ENCODE data around the gene C6orf163.
"Not testable (repeated sequence)": the region's sequence is repeated elsewhere in the genome, so short reads cannot be mapped to it uniquely, and the experiment has no call there.

Gene C6orf163

DNA sequence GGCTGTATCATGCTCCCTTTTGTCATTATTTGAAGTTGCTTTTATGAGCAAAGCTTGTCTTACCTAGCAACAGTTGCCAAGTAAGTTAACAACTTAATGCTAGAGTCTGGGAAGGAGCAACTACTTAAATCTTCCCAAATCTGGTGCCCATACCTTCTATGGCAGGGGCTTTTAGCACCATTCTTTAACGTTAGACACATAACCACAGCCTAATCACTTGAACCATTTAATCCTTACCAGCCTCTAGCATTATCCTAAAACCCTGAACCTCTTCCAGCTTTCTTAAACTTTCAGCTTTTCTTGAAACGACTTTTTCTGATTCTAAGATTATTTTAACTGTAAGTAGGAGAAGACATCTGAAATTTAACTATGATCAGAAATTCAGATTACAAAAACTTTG lies at the start of gene C6orf163:
Gene C6orf163 (plus strand): TSS at position 83 of the 400 bp plus-strand sequence. CDS start 287 bp downstream, at position 370.
- no peak for DNase-seq

DNA sequence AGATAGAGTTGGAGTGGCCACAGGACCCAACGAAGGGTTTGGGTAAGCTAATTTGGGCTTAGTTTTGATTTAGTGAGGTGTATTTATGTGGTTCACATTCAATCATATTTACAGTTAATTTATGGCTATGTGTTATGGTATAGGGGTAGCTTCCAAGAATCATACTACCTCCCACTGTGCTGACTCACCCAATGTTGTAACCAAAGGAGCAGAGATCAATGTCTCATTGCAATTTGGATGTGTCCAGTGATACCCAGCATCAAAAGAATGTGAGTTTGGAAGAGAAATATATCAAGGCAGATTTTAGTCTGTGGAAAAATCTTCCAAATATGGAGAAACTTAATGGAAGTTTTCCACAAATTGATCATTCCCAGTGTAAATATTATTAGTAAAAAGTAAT lies 47.5 kb upstream of the C6orf163 start:
- DNase-seq: no peak

DNA sequence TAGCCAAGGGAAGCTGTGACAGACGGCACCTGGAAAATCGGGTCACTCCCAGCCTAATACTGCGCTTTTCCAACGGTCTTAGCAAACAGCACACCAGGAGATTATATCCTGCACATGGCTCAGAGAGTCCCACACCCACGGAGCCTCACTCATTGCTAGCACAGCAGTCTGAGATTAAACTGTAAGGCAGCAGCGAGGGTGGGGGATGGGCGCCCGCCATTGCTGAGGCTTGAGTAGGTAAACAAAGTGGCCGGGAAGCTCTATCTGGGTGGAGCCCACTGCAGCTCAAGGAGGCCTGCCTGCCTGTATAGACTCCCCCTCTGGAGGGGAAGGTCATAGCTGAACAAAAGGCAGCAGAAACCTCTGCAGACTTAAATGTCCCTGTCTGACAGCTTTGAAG lies 43.3 kb upstream of the C6orf163 start:
- not testable (repeated sequence) for DNase-seq

DNA sequence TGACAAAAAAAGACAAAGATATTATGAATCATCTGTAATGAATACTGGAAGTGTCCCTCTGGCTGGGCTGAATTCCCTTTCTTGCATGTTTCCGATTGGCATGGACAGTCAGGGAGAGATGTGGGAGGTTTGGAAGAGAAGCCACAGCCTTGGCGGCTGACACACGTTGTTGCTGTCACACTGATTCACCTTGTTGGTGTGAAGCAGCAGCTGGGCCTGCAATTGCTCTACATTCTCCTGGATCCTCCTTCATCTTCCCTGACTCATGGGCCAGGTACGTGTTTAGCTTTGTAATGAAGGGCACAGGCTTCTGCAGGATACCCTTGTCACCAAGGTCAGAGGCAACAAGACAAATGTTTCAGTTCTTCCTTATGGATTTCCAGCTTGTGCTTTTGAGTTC lies 35.6 kb upstream of the C6orf163 start:
- DNase-seq: no peak

DNA sequence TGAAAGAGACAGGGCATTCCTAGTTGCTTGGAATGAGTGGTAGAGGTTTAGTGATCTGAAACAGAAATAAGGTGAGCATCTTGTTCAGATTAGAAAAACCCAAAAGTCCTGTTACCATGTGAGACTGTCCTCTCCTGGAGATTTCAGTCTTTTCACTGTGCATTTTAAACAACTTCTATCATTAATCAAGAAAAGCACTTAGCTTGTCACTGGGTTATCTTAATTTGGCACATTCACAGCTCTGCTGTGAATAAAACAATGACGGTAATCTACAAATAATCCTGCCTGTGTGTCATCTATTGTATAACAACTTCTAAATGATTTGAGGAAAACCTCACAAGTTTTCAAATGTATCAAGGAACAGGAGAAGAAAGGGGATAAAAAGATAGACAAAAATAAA lies 31.8 kb upstream of the C6orf163 start:
- DNase-seq: no peak

DNA sequence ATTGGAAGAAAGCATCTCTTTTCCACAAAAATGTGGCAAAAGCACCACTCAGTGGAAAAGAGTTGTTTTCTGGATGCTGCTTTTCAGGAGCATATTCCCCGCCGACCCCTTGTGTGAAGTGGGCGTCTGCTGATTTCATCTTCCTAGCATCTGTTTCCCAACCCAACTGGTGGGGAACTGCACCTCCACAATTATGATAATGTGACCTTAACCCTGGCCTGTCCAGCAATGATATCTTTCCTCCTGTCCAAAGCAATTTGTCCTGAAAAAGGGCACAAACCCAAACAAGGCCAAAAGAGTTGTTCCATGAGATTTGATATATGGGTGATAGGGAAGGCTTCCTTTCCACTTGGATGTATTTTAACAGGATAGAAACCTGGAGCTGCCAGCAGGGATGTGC lies 29.5 kb upstream of the C6orf163 start:
- no peak for DNase-seq

DNA sequence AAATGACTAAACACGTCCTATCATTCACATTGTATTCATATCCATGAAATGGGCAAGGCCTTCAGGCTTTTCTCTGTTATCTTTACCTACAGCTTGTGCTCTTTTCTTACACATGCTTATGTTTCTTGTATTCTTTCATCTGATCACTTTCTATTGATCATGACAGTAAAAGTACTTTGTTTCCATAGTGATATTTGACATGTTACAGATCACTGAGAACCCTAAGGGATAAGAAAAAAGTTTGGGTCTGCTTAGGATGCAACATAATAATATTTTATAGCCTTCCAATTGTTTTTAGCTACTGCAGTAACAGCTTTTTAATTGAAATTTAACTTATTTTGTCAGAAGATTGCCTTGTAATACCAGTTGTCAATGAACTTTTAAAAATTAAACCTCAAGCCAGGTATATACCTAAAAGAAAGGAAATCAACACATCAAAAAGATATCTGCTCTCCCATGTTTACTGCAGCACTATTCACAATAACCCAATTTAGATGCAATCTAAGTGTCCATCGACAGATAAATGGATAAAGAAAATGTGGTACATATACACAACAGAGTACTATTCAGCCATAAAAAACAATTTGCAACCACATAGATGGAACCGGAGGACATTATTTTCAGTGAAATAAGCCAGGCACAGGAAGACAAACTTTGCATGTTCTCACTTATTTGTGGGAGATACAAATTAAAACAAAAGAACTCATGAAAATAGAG lies 25.2 kb upstream of the C6orf163 start:
- DNase-seq: no peak

DNA sequence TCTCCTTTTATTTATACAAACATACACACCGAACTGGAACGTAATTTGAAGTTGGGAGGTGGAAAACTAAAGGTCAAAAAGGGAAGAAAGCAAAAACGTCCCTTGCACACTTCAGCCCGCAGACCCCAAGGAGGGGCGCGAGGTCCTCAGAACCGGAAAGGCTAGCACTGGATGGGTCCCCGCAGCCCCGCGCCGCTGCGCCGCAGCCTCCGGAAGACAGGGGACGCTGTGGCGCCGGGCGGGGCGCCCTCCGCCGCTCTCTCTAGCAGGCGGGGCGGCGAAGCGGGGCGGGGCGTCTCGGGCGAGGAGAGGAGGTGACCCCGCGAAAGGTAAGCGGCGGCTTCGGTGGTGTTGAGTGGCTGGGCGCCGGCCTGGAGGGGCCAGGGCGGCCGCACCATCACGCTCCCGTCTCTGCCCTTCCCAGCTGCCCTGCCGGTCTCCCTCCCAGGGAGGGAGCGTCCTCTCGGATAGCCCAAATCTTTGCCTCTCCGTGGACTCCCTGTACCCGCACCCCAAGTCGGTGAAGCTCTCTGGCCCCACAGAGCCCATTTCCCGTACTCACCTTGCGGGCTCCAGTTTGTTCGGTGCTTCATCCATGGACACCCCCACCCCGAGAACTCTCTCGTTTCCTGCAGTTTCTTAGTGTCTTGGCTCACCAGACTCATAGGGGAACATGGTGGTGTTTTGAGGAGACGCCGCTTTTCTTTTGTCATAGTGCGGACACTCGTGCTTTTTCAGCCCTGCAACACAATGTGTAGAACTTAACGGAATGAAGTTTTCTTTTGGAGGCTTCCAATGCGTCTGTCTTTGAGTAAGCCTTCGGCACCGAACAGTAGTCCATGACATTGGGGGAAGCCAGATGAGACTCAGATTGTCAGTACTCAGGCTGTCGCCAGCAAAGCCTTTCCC lies 22.1 kb upstream of the C6orf163 start, which contains the start of gene SMIM8:
Gene SMIM8 (plus strand): TSS at position 285 of the 909 bp plus-strand sequence. CDS start 14,444 bp downstream, outside the sequence.
- DNase-seq: no peak

DNA sequence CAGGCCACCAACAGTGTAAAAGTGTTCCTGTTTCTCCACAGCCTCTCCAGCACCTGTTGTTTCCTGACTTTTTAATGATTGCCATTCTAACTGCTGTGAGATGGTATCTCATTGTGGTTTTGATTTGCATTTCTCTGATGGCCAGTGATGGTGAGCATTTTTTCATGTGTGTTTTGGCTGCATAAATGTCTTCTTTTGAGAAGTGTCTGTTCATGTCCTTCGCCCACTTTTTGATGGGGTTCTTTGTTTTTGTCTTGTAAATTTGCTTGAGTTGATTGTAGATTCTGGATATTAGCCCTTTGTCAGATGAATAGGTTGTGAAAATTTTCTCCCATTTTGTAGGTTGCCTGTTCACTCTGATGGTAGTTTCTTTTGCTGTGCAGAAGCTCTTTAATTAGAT lies 20.7 kb upstream of the C6orf163 start:
- not testable (repeated sequence) for DNase-seq

DNA sequence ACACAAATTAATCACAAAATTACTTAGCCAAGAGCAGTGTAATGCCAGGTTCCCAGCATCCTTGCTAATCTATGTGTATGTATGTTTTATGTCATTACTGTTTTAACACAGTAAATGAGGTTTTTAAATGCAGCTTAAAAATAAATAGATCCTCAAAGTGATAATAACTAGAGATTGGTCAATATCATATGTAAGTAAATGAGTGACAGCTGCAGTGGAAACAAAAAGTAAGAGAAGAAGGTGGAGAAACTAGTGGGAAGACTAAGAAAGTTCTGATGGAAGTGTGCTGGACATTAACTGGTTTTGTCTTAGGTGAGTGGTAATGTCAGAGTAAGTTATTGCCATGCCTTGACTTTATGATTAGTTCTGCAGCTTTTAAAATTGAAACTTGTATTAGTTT lies 13.7 kb upstream of the C6orf163 start:
- DNase-seq: no peak

DNA sequence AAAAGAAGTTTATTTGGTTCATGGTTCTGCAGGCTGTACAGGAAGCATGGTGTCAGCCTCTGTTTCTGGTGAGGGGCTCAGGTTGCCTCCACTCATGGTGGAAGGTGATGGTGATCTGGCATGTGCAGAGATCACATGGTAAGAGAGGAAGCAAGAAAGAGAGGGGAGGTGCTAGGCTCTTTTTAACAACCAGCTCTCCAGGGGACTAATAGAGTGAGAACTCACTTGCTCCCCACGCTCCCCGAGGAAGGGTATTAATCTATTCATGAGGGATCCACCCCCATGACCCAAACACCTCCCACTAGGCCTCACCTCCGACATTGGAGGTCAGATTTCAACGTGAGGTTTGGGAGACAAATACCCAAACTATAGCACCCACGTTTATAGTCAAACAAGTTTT lies 11.6 kb upstream of the C6orf163 start:
- no peak for DNase-seq

DNA sequence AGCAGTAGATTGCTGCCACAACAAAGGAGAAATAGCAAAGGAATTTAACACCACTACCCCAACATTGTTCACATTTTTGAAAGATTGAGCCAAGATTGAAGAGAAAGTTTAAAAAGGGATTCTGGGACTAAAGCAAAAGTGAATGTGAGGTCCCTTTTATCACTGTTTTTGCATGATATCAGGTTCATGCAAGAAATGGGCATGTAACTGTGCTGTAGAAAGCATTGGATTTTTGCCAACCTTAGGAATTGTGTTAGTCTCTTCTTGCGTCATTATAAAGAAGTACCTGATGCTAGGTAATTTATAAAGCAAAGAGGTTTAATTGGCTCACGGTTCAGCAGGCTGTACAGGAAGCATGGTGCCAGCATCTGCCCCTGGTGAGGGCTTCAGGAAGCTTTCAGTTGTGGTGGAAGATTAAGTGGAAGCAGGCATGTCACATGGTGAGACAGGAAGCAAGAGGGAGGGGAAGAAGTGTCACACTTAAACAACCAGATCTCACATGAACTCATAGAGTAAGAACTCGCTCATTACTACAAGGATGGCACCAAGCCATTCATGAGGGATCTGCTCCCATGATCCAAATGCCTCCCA lies 10.9 kb upstream of the C6orf163 start:
- DNase-seq: no peak

DNA sequence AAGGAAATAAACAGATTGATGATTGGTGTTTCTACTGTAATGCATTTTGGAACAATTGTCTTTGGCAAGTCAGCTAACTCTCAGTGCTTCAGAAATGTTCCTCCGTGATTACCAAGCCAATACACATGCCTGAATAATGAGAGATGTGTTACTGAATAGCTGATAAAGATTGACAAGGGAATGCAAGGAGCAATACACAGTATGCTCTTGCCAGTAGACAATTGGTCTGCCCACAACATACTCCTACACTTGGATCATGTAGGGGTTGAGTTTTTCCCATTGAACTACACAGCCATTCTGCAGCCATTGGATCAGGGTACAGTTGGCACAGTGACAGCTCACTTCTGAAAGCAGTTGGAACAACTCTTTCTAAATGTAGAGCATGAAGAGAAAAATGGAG lies 9.9 kb upstream of the C6orf163 start:
- DNase-seq: no peak

DNA sequence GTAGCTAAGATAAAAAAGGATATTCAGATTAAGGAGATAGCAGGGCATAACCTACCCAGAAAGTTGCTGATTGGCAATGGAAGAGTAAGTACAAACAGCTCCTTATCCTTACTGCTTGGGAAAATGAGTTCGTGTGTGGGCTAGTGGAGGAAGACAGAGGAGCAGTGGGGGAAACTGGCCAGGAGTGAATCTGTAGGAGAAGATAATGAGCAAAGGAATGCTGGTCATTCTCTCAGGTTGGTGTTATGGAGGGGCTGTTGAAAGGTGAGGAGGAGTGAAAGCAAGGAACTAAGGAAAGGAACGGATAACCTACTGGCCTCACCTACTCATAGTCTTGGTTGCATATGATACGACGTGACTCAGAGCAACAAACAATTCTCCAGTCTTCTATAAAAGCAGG lies 8.2 kb upstream of the C6orf163 start:
- DNase-seq: no peak

DNA sequence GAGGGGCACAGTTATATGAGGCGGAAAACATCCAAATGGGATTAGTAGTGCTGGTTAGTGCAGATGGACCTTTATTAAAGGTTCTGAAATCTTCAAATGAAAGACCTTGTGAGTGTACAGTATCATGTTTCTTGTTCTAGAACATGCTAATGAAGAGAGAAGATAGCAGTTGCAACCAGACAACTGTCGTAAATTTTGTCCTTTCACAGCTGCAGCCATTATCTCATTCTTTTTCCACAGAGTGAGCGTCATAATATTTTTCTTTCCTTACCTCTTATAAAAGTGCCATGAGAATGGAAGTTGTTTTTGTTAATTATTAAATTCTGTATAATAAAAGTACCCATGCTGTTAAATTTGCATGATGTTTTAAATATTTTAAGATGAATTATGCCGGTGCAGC lies 4.4 kb upstream of the C6orf163 start:
- DNase-seq: no peak

DNA sequence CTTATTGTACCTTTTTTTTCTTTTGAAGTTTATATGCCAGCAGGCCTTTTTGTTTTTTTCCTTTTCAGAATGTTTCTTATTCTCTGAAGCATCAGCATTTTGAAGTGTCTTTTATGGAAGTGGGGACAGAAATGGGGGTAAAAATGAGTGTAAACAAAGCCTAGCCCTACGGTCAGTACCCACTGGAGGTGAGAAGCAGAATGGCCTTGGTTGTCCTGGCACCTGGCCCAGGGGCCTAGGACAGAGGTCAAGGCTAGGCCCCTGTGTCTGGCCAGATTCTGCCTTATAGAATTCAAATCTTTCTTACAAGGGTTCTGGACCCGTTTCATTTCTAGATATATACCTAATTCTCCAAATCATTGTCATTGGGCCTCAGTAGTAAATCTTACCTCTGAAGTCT lies 3.5 kb upstream of the C6orf163 start:
- no peak for DNase-seq

DNA sequence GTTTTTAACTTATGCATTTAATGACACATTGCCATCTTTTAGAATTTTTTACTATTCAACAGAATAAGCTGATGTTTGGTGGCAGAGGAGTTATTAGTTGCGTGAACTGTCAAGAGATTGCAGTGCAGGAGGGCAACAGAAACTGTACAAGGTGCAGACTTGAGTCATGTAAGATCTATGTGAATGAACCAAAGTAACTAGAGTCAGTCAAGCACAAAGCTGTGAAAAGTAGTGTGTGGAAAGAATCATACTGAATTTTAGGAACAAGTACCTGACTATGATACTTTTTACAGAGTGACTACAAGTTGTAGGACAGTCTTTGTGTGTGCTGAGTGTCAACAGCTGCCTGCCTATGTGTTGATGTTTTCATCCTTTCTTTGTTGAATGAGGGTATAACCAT lies 2.7 kb upstream of the C6orf163 start:
- DNase-seq: no peak

DNA sequence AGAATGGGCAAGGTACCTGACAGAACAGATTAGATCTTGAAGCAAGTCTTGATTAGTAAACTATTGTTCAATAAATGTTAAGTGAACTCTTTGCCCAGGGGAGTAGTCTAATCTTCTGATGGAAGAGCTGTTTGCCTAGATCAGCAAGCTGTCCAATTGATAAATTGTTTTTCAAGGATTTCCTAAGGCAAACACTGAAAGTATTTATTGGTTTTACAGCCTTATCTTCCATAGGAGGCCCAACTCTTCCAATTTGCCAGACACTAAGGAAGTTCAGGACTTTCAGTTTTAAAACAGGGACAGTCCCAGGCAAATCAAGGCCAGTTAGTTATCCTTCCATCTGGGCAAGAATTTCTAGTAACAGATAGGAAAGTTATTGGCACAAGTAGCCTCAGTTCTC lies 1.8 kb upstream of the C6orf163 start:
- no peak for DNase-seq

DNA sequence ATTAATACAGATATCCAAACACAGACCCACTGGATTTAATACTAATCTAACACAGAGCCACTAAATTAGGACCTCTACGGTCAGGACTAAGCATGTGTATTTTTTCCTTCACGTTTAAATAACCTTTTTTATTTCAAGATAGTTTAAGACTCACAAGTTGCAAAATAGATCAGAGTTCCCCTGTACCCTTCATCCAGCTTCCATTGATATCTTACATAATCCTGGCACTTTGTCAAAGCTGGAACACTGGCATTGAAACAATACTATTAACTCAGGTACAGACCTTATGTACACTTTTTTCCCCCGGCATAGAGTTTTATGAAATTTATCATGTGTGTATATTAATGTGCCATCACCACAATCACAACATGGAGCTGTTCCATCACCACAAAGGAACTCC lies 2.1 kb downstream of the C6orf163 start:
- no peak for DNase-seq

DNA sequence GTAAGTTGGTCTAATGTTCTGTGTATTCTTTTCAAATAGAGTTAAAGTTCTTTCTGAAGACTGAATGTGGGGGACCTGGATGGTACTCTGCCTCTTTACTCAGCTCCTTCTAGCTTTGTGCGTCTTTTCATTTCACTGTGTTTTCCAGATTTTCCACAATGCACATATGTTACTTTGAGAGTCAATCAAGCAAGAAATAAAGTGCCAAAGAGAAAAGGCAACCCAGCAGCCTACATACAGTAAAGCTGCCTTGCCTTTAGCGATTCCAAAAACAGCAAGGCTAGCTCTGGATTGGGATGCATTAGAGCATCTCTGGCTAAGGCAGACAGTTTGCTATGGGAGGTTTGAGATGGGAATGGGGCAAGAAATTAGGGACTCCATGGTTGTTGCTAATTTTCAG lies 5.3 kb downstream of the C6orf163 start:
- no peak for DNase-seq

DNA sequence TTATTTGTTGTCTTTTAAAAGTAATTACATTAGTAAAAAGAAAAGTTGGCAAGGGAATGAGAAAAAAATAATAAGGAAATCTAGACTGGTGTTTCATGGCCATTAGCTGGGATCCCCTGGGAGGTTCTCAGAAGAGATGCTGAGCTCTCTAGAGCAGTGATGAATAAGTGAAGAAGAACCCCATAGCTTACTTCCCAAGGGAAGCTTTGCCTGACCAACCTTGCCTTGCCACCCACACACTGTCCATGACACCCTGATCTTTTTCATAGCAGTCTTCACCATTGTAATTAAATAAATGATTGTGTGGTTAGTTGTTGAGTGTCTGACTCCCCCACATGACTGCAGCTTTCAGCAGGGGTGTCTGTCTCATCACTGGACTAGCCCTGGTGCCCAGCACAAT lies 5.9 kb downstream of the C6orf163 start:
- no peak for DNase-seq

DNA sequence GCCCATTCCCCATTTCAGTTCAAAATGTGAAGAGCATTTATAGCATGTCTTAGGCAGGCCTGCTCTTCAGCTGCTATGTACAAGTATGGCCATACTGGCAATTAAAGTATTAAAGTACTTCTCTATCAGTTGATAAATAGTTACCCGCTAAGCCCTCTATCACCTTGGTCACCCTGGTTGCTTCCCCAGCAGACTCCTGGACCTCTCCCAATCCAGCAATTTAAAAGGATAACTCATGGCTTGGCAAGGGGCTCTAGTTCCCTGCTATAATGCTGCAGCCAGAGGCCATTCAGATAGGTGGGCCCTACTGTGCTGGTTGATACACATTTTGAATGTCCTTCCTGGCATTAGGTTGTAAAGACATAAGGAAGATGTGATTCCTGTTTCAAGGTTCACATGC lies 7.0 kb downstream of the C6orf163 start:
- DNase-seq: no peak

DNA sequence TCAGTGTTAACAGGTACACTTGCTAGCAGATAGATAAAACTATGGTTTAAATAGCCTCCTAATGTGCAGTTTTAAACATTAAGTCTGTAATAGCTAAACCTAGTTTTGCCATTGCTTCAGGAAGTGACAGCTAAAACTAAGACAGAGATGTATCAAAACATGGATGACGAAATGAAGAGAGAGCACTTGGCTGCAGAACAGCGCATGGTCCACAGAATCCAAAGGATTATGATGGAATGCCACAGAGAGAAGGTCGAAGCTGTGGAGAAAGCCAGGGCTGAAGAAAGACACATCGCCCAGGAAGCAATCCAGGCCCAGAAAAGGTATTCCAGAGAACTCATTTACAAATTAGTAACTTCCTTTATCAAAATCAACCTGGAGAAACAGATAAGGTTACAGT lies 11.6 kb downstream of the C6orf163 start:
- DNase-seq: no peak
